ENCODE results near the gene RAP1A.

DNA sequence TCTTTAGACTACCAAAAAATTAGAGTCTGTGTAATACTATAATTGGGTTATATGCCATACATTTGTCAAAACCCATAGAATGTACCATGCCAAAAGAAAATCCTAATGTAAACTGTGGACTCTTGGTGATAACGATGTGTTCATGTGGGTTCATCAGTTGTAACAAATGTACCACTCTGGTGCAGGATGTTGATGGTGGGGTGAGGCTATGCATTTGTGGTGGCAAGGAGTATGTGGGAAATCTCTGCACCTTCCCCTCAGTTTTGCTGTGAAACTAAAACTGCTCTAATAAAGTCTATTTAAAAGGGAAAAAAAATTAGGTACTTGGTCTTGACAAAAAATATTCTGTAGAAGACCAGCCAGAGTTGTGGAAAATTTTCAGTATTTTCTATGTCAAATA is 76.2 kb downstream of the RAP1A start:
- TF ChIP-seq, protein P1, sequence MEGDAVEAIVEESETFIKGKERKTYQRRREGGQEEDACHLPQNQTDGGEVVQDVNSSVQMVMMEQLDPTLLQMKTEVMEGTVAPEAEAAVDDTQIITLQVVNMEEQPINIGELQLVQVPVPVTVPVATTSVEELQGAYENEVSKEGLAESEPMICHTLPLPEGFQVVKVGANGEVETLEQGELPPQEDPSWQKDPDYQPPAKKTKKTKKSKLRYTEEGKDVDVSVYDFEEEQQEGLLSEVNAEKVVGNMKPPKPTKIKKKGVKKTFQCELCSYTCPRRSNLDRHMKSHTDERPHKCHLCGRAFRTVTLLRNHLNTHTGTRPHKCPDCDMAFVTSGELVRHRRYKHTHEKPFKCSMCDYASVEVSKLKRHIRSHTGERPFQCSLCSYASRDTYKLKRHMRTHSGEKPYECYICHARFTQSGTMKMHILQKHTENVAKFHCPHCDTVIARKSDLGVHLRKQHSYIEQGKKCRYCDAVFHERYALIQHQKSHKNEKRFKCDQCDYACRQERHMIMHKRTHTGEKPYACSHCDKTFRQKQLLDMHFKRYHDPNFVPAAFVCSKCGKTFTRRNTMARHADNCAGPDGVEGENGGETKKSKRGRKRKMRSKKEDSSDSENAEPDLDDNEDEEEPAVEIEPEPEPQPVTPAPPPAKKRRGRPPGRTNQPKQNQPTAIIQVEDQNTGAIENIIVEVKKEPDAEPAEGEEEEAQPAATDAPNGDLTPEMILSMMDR (conservative IDR thresholded peaks at IDR 0.05; ENCODE audit: low read depth, low read length) = no peak
- no peak for TF ChIP-seq EZH2 (IDR thresholded peaks at IDR 0.05; ENCODE audit: borderline replicate concordance, low read depth, low read length, poor library complexity, severe bottlenecking)

Data from A673 (cell line).